Left lung (tissue), 10 donors: ENCODE measurements around the gene GHRH. TPM values are rescaled to one million over a fixed set of nuclear protein-coding genes. Genes with fewer than 3 reads are reported as not detected.

Experiments used
- ATAC-seq: fragments of 200-7000 bp; cut with Tn5 transposase; one replicate; pipeline ENCODE4 v1.9.1; 2020; ENCODE audit warnings: moderate library complexity
- DNase-seq, 4 donors: peaks; one replicate each; pipeline ENCODE4 v3.0.0-alpha.2; 2013 to 2020
- H3K27ac ChIP-seq, 2 donors: fragments of 200-600 bp; sonication (generic) in 1 of 2; one replicate each; pipeline versions ENCODE4 v1.5.0 to v1.8.0; 2020 to 2021
- H3K27me3 ChIP-seq, 2 donors: fragments of 200-600 bp; sonication (generic) in 1 of 2; one replicate each; pipeline versions ENCODE4 v1.5.0 to v1.8.0; 2020 to 2021
- H3K36me3 ChIP-seq, 2 donors: fragments of 200-600 bp; sonication (generic) in 1 of 2; one replicate each; pipeline versions ENCODE4 v1.5.0 to v1.8.0; 2020 to 2021
- H3K4me1 ChIP-seq, 2 donors: fragments of 200-600 bp; one replicate each; pipeline ENCODE4 v1.8.0; 2021
- H3K4me3 ChIP-seq, 2 donors: fragments of 200-600 bp; sonication (generic) in 1 of 2; one replicate each; pipeline versions ENCODE4 v1.5.0 to v1.8.0; 2020 to 2021; ENCODE audit warnings: mild to moderate bottlenecking in 1 of 2
- H3K9me3 ChIP-seq, 2 donors: fragments of 200-600 bp; sonication (generic) in 1 of 2; one replicate each; pipeline versions ENCODE4 v1.5.0 to v1.8.0; 2020 to 2021
- intact Hi-C, 2 donors: fragments of 100-400 bp; cut with DNase I; formaldehyde crosslinking; loops; one replicate each; pipeline versions ENCODE4 v1.11.2 to v1.14.2; 2022
- polyA plus RNA-seq, 6 donors: library from polyadenylated mRNA; unstranded; fragments of 120-200 nt; gene quantifications; one replicate each; pipeline ENCODE4 v1.2.1, GENCODE V29; 2013; ENCODE audit not compliant: insufficient read length in 6 of 6
- total RNA-seq, 2 donors: library from RNA; stranded (reverse); fragmentation: NEBNext Ultra II Directional; extraction: Animal tissue kit (Norgen Biotek cat#: 25700); gene quantifications; one replicate each; pipeline ENCODE4 v1.2.1, GENCODE V29; 2021
- TF ChIP-seq, protein P1 (sequence below), 2 donors: fragments of 200-600 bp; sonication (generic) in 1 of 2; IDR thresholded peaks; one replicate each; pipeline versions ENCODE4 v1.5.0 to v1.8.0; 2021; ENCODE audit warnings: antibody characterized with exemption in 2 of 2
- donor health status: DM: no; HTN: yes; CAD: no.
- donor health status: DM: no; HTN: no; CAD: no.

Gene GHRH
- total and polyA plus RNA-seq, 8 donors, result not detected

DNA sequence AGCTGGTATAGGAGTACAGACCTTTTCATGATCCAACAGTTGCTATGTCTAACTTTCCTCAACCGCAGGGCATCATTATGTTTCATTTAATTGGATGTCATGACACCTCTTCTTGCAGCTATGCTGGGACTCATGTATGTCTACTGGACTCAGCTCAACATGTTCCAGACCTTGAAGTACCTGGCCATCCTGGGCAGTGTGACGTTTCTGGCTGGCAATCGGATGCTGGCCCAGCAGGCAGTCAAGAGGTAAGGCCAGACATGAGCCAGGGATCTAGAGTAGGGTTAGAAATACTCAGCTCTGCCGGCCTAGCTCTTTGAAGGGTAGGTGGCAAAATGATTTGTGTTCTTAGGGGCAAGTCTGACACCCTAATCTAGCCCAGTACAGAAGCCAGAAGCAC, 25.2 kb downstream of the GHRH start:
- no peak overlapping the region for H3K27ac ChIP-seq
- no peak overlapping the region for H3K4me3 ChIP-seq
- no peaks in the 10 kb centered on the region for H3K9me3 ChIP-seq
- intact Hi-C loops, result no loop called here
- H3K27me3 ChIP-seq, result no peaks in the 10 kb centered on the region
- peaks cover 0 to 100% of the 10 kb centered on the region in 2 donors for H3K36me3 ChIP-seq
- no peak for DNase-seq
- TF ChIP-seq, protein P1, sequence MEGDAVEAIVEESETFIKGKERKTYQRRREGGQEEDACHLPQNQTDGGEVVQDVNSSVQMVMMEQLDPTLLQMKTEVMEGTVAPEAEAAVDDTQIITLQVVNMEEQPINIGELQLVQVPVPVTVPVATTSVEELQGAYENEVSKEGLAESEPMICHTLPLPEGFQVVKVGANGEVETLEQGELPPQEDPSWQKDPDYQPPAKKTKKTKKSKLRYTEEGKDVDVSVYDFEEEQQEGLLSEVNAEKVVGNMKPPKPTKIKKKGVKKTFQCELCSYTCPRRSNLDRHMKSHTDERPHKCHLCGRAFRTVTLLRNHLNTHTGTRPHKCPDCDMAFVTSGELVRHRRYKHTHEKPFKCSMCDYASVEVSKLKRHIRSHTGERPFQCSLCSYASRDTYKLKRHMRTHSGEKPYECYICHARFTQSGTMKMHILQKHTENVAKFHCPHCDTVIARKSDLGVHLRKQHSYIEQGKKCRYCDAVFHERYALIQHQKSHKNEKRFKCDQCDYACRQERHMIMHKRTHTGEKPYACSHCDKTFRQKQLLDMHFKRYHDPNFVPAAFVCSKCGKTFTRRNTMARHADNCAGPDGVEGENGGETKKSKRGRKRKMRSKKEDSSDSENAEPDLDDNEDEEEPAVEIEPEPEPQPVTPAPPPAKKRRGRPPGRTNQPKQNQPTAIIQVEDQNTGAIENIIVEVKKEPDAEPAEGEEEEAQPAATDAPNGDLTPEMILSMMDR (IDR thresholded peaks at IDR 0.05), result no peak
- ATAC-seq, result no peak
- H3K4me1 ChIP-seq, result no peaks in the 10 kb centered on the region

DNA sequence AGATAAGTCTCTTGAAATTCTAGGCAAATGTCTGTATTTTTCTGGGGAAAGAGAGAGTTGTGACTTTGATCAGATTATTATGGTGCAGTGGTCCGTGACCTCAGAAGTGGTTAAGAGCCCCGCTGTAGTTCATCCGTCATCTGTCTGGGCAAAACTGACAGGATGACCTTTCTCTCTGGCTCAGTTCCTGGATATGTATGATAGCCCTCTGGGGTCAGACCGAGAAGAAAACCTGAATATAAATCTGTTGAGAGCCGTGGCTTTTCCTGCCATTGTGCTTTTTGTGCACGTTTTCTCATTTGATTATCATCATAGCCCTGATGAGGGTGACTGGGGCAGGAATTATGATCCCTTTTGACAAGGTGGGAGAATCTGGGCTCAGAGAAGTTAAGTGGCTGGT, 26.5 kb downstream of the GHRH start:
- TF ChIP-seq, protein P1 (IDR thresholded peaks at IDR 0.05), result no peak
- Histone ChIP-seq H3K36me3 (peaks cover 0 to 100% of the 10 kb centered on the region in 2 donors), H3K27ac (no peak overlapping the region), H3K27me3 (no peaks in the 10 kb centered on the region), H3K9me3 (no peaks in the 10 kb centered on the region), H3K4me3 (no peak overlapping the region), H3K4me1 (no peaks in the 10 kb centered on the region)
- ATAC-seq, result no peak
- intact Hi-C loops, result no loop called here
- DNase-seq, result no peak

DNA sequence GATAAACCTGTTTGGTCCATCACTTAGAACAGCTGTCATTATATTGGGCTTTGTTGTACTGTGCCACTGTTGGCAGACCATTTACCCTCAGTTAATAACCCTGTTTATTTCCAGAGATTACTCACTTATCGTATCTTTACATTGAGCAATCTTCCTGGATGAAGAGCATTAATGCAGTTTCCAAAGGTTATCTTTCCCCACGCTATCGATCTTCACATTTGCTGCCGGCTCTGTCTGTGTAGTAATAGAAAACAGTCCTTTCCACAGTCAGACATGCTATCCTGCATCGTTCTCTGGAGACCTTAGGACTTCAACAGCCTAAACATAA, 27.4 kb downstream of the GHRH start:
- Histone ChIP-seq H3K9me3 (no peaks in the 10 kb centered on the region), H3K4me3 (no peak overlapping the region), H3K36me3 (peaks cover 0 to 100% of the 10 kb centered on the region in 2 donors), H3K4me1 (no peaks in the 10 kb centered on the region), H3K27ac (no peak overlapping the region), H3K27me3 (no peaks in the 10 kb centered on the region)
- intact Hi-C loops, result no loop called here
- TF ChIP-seq, protein P1 (IDR thresholded peaks at IDR 0.05), result no peak
- DNase-seq, result no peak
- no peak for ATAC-seq

DNA sequence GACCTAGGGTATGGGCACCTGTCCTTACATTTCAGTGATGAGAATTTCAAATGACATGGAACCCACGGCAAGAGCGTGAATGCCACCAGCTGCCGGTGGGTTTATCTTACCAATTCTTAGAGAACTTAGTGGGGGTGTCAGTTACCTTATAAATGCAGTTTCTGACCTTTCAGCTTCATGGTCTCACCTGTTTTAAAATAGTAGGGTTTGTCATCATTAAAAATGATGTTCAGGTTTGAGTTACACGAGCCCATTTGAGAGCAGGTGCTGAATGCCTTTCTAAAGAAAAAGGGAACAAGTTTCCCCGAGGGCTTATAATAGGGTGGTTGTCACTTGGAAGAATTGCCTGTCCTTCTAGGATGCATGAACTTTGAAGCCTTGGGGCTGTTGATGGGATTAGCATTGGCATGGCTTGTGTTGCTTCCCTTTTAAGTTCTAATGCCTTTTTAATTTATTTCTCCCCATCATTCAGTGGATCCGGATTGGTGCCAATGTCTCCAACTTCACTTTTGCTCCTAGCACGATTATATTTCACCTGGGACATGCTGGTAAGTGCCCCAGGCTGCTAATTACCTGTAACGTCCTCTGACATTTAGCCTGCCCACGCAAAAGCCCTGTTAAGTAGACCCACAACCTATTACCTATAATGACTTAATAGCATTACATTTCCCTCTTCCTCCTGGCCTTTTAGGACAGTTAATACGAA, 27.9 kb downstream of the GHRH start:
- DNase-seq (no peak), ATAC-seq (no peak)
- Histone ChIP-seq H3K27ac (no peak overlapping the region), H3K36me3 (peaks cover 3 to 100% of the 10 kb centered on the region in 2 donors), H3K27me3 (no peaks in the 10 kb centered on the region), H3K4me3 (no peak overlapping the region), H3K4me1 (no peaks in the 10 kb centered on the region), H3K9me3 (no peaks in the 10 kb centered on the region)
- intact Hi-C loops, result no loop called here
- TF ChIP-seq, protein P1 (IDR thresholded peaks at IDR 0.05), result no peak

DNA sequence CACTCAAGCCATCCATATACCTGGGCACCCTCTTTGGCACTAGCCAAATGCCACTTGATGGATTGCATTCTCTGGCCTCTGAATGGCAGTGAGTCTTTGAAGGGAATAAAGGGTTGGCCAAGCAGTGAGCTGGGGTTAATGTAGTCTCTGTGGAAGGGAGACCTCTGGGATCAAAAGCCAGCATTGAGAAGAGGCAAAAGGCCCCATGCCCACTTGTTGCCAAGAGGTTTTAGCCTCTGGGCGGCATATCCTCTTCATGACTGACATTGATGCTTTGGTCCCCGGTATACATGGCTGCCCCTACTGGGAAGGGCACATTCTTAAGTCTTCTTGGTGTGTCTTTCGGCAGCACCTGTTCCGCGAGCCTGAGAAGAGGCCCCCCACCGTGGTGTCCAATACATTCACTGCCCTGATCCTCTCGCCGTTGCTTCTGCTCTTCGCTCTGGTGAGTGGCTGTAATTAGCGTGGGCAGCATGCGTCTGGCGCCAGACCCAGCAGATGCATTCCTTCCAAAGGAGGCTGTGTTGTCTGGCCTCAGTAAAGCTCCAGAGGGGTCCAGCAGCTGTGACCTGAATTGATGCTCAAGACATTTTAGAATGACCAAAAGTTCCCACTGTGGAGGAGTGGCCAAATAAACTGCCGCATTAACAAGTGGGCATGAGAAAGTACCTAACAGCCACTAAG, 29.5 kb downstream of the GHRH start:
- DNase-seq (no peak), ATAC-seq (no peak)
- Histone ChIP-seq H3K9me3 (no peaks in the 10 kb centered on the region), H3K27me3 (no peaks in the 10 kb centered on the region), H3K4me1 (no peaks in the 10 kb centered on the region), H3K4me3 (no peak overlapping the region), H3K36me3 (peaks cover 6 to 100% of the 10 kb centered on the region in 2 donors), H3K27ac (no peak overlapping the region)
- intact Hi-C loops, result no loop called here
- TF ChIP-seq, protein P1 (IDR thresholded peaks at IDR 0.05), result no peak
